ENCODE data around the gene USP7. TPM values are rescaled to one million over a fixed set of nuclear protein-coding genes. Genes with fewer than 3 reads are reported as not detected.
"Not testable (repeated sequence)": the region's sequence is repeated elsewhere in the genome, so short reads cannot be mapped to it uniquely, and the experiment has no call there.

The USP7 gene
- total and polyA plus RNA-seq, 3 experiments from 2014 or later = 12.6 to 192 (median 189) TPM

DNA sequence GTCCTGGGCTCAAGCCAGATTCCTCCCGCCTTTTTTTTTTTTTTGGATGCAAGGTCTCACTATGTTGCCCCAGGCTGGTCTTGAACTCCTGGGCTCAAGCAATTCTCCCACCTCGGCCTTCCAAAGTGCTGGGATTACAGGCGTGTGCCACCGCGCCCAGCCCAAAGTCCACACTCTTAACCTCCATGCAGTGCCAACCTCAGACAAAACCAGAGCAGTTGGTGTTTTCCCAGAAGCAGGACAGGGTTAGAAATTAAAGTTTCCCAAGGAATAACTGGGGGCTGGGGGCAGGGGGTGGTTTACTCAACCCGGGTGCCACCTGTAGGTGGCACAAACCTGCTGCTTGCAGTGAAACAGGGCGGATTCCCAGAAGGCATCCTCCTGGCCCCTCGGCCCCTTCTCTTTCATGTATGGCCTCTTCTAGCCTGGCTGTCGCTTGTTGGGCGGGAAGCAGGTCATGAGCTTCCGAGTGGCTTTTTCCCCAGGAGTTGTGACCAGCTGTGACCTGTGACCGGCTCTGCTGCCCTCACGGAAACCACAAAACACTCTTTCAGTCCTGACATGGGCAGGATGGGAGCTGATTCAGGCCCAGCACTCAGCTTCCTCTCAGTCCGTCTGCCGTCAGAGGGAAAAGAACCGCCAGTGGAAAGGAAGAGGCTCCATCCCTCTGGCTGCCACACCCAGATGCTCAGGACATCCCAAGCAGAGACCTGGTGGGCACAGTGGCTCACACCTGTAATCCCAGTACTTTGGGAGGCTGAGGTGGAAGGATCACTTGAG is 25.6 kb upstream of the USP7 start:
- CTCF ChIA-PET = interaction anchor here (1.1 to 1.6 kb wide), 2 partner anchors 14 to 19 kb away, joined by 3 to 6 read pairs; no protein-coding TSS in a partner anchor
- no peaks in the 10 kb centered on the region for H3K4me1 Mint-ChIP-seq
- H3K36me3 ChIP-seq (ENCODE audit: insufficient read depth, low read length) = no peaks in the 10 kb centered on the region
- no peaks in the 10 kb centered on the region for H3K9me3 Mint-ChIP-seq
- POLR2A ChIA-PET = no interaction called here
- H3K9me3 ChIP-seq (ENCODE audit: low read length) = no peaks in the 10 kb centered on the region
- H3K27me3 ChIP-seq (ENCODE audit: insufficient read depth, low read length, poor library complexity, severe bottlenecking) = no peaks in the 10 kb centered on the region
- DNase-seq = no peak
- no peaks in the 10 kb centered on the region for H3K36me3 Mint-ChIP-seq
- peaks cover 0 to 2% of the 10 kb centered on the region in 2 donors for H3K27me3 Mint-ChIP-seq
- H3K4me3 Mint-ChIP-seq = no peak overlapping the region
- H3K4me1 ChIP-seq (ENCODE audit: insufficient read depth, low read length) = no peaks in the 10 kb centered on the region
- no peak overlapping the region for H3K27ac ChIP-seq (ENCODE audit: low read depth, low read length)
- no peak overlapping the region for H3K4me3 ChIP-seq (ENCODE audit: low read length)
- no peak overlapping the region for H3K27ac Mint-ChIP-seq

DNA sequence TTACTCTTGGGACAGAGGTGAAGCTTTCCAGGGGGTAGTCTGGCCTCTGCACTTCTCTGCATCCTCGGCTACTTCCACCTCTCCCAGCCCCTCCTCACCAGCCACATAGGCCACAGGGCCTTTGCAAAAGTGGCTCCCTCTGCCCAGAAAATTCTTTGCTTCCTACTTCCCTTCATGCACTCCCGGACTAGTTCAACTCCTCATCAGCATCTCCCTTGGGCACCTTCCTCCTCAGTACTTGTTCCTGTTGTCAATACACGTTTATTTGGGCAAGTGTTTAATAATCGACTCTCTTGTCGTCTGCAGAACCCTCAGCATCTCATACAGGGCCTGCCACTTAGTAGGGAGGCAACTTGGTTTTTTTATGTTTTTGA is 23.1 kb upstream of the USP7 start:
- Histone ChIP-seq H3K36me3 (ENCODE audit: insufficient read depth, low read length) (no peaks in the 10 kb centered on the region), H3K4me3 (ENCODE audit: low read length) (no peak overlapping the region), H3K27me3 (ENCODE audit: insufficient read depth, low read length, poor library complexity, severe bottlenecking) (no peaks in the 10 kb centered on the region), H3K4me1 (ENCODE audit: insufficient read depth, low read length) (no peaks in the 10 kb centered on the region), H3K27ac (ENCODE audit: low read depth, low read length) (no peak overlapping the region), H3K9me3 (ENCODE audit: low read length) (no peaks in the 10 kb centered on the region)
- no peak for DNase-seq
- Mint-ChIP-seq H3K9me3 (no peaks in the 10 kb centered on the region), H3K27ac (no peak overlapping the region), H3K4me3 (no peak overlapping the region), H3K27me3 (peaks cover 0 to 2% of the 10 kb centered on the region in 2 donors), H3K4me1 (no peaks in the 10 kb centered on the region), H3K36me3 (no peaks in the 10 kb centered on the region)
- ChIA-PET CTCF (no interaction called here), POLR2A (no interaction called here)

DNA sequence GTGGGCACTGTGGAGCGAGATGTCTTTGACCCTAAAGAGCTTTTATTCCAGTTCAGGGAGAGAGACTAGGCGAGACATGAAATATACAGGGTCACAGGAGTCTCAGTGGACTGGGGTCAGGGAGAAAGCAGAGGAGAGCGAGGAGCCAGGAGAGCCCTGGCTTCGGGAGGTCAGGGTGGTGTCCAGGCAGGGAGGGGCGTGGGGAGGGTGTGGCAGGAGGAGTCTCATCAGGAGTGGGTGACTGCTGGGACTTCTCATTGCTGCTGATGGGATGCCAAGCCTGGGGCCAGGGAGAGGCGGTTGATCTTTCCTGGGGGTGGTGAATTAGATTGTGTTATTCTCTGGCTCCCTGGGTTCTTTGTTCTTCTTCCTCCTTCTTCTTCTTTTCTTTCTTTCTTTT is 22.4 kb upstream of the USP7 start:
- H3K4me1 Mint-ChIP-seq = no peaks in the 10 kb centered on the region
- H3K9me3 ChIP-seq (ENCODE audit: low read length) = no peaks in the 10 kb centered on the region
- CTCF ChIA-PET = no interaction called here

DNA sequence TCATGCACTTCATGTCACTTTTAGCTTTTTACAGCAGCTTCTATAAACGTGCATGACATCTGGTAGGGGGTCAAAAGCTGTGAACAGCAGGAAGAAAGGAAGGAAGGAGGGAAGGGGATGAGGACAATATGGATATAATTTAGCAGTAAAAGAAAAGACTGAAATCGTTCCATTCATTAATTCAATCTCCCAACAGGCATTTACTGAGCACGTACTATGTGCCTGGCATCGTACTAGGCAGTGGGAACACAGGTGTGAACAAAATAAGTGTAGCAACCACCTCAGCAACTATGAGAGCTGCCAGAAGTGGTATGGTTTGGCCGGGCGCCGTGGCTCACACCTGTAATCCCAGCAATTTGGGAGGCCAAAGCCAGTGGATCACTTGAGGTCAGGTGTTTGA is 19.1 kb upstream of the USP7 start:
- H3K4me1 Mint-ChIP-seq = no peaks in the 10 kb centered on the region
- no peaks in the 10 kb centered on the region for H3K36me3 ChIP-seq (ENCODE audit: insufficient read depth, low read length)
- no peak overlapping the region for H3K4me3 ChIP-seq (ENCODE audit: low read length)
- no peak overlapping the region for H3K27ac ChIP-seq (ENCODE audit: low read depth, low read length)
- H3K9me3 ChIP-seq (ENCODE audit: low read length) = no peaks in the 10 kb centered on the region
- H3K9me3 Mint-ChIP-seq = no peaks in the 10 kb centered on the region
- no peak overlapping the region for H3K4me3 Mint-ChIP-seq
- H3K36me3 Mint-ChIP-seq = no peaks in the 10 kb centered on the region
- H3K27ac Mint-ChIP-seq = no peak overlapping the region
- ChIA-PET CTCF (no interaction called here), POLR2A (no interaction called here)
- H3K27me3 Mint-ChIP-seq = peaks cover 2 to 6% of the 10 kb centered on the region in 2 donors
- H3K27me3 ChIP-seq (ENCODE audit: insufficient read depth, low read length, poor library complexity, severe bottlenecking) = no peaks in the 10 kb centered on the region
- H3K4me1 ChIP-seq (ENCODE audit: insufficient read depth, low read length) = no peaks in the 10 kb centered on the region
- DNase-seq = no peak

More for the DNA sequence above, 22.4 kb upstream of the USP7 start:
- Mint-ChIP-seq H3K27ac (no peak overlapping the region), H3K27me3 (peaks cover 0 to 2% of the 10 kb centered on the region in 2 donors), H3K36me3 (no peaks in the 10 kb centered on the region), H3K4me3 (no peak overlapping the region), H3K9me3 (no peaks in the 10 kb centered on the region)
- Histone ChIP-seq H3K27me3 (ENCODE audit: insufficient read depth, low read length, poor library complexity, severe bottlenecking) (no peaks in the 10 kb centered on the region), H3K4me1 (ENCODE audit: insufficient read depth, low read length) (no peaks in the 10 kb centered on the region), H3K27ac (ENCODE audit: low read depth, low read length) (no peak overlapping the region), H3K4me3 (ENCODE audit: low read length) (no peak overlapping the region), H3K36me3 (ENCODE audit: insufficient read depth, low read length) (no peaks in the 10 kb centered on the region)
- no peak for DNase-seq
- POLR2A ChIA-PET = no interaction called here

- DNase-seq; H3K9me3 ChIP-seq (ENCODE audit: low read length); H3K4me1 Mint-ChIP-seq; H3K4me3 Mint-ChIP-seq; CTCF ChIA-PET; H3K4me1 ChIP-seq (ENCODE audit: insufficient read depth, low read length); H3K36me3 ChIP-seq (ENCODE audit: insufficient read depth, low read length); H3K27me3 Mint-ChIP-seq; POLR2A ChIA-PET; H3K4me3 ChIP-seq (ENCODE audit: low read length); H3K27ac ChIP-seq (ENCODE audit: low read depth, low read length); H3K36me3 Mint-ChIP-seq; H3K27ac Mint-ChIP-seq; H3K9me3 Mint-ChIP-seq; H3K27me3 ChIP-seq (ENCODE audit: insufficient read depth, low read length, poor library complexity, severe bottlenecking): not testable (repeated sequence)
Observed at GRCh38 chr16:8981901-8982300, 18.2 kb upstream of the USP7 start.

DNA sequence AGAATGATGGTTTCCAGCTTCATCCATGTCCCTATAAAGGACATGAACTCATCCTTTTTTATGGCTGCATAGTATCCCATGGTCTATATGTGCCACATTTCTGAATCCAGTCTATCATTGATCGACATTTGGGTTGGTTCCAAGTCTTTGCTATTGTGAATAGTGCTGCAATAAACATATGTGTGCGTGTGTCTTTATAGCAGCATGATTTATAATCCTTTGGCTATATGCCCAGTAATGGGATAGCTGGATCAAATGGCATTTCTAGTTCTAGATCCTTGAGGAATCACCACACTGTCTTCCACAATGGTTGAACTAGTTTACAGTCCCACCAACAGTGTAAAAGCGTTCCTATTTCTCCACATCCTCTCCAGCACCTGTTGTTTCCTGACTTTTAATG is 12.5 kb upstream of the USP7 start:
- POLR2A ChIA-PET; H3K36me3 ChIP-seq (ENCODE audit: insufficient read depth, low read length); H3K36me3 Mint-ChIP-seq; H3K9me3 ChIP-seq (ENCODE audit: low read length); H3K4me1 Mint-ChIP-seq; H3K4me3 Mint-ChIP-seq; H3K9me3 Mint-ChIP-seq; DNase-seq; H3K4me1 ChIP-seq (ENCODE audit: insufficient read depth, low read length); H3K27ac Mint-ChIP-seq; H3K4me3 ChIP-seq (ENCODE audit: low read length); H3K27ac ChIP-seq (ENCODE audit: low read depth, low read length); H3K27me3 ChIP-seq (ENCODE audit: insufficient read depth, low read length, poor library complexity, severe bottlenecking): not testable (repeated sequence)
- H3K27me3 Mint-ChIP-seq = peaks cover 4 to 22% of the 10 kb centered on the region in 2 donors
- CTCF ChIA-PET = interaction anchor here (2.0 kb wide), 1 partner anchor 32 kb away, joined by 7 read pairs; no protein-coding TSS in a partner anchor

DNA sequence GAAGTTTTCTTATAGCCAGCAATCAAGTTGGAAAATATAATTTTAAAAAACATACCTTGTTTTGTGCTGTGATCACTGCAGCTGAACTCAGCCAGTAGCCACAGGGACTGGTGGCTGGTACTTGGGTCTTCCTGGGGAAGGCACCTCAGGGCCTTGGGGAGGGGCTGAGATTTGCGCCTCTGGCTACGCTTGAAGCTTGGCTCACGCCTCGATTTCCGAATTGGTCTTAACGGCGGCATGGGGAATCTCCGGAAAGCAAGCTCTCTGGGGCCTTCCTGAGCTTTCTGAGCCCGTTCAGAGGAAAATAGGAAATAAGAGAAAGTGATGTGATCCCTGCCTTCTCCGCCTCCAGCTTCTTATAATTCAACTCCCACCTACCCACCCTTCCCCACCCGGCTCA is 11.3 kb upstream of the USP7 start:
- no peaks in the 10 kb centered on the region for H3K36me3 ChIP-seq (ENCODE audit: insufficient read depth, low read length)
- no peak overlapping the region for H3K4me3 ChIP-seq (ENCODE audit: low read length)
- Mint-ChIP-seq H3K4me3 (no peak overlapping the region), H3K36me3 (no peaks in the 10 kb centered on the region), H3K4me1 (no peaks in the 10 kb centered on the region), H3K27me3 (peaks cover 4 to 21% of the 10 kb centered on the region in 2 donors), H3K27ac (no peak overlapping the region), H3K9me3 (no peaks in the 10 kb centered on the region)
- H3K27ac ChIP-seq (ENCODE audit: low read depth, low read length) = no peak overlapping the region
- POLR2A ChIA-PET = no interaction called here
- CTCF ChIA-PET = interaction anchor here (1.4 to 2.0 kb wide), 2 partner anchors 15 to 34 kb away, joined by 3 to 7 read pairs; no protein-coding TSS in a partner anchor
- H3K27me3 ChIP-seq (ENCODE audit: insufficient read depth, low read length, poor library complexity, severe bottlenecking) = no peaks in the 10 kb centered on the region
- no peaks in the 10 kb centered on the region for H3K9me3 ChIP-seq (ENCODE audit: low read length)
- DNase-seq = no peak
- no peaks in the 10 kb centered on the region for H3K4me1 ChIP-seq (ENCODE audit: insufficient read depth, low read length)

- Mint-ChIP-seq H3K36me3 (no peaks in the 10 kb centered on the region), H3K27me3 (peaks cover 8 to 15% of the 10 kb centered on the region in 2 donors), H3K9me3 (no peaks in the 10 kb centered on the region), H3K4me3 (no peak overlapping the region), H3K27ac (no peak overlapping the region), H3K4me1 (no peaks in the 10 kb centered on the region)
- Histone ChIP-seq H3K9me3 (ENCODE audit: low read length) (no peaks in the 10 kb centered on the region), H3K27ac (ENCODE audit: low read depth, low read length) (no peak overlapping the region), H3K4me3 (ENCODE audit: low read length) (no peak overlapping the region), H3K4me1 (ENCODE audit: insufficient read depth, low read length) (no peaks in the 10 kb centered on the region), H3K36me3 (ENCODE audit: insufficient read depth, low read length) (no peaks in the 10 kb centered on the region), H3K27me3 (ENCODE audit: insufficient read depth, low read length, poor library complexity, severe bottlenecking) (no peaks in the 10 kb centered on the region)
- CTCF ChIA-PET = no interaction called here
- POLR2A ChIA-PET = no interaction called here
- no peak for DNase-seq
Observed at GRCh38 chr16:8972843-8973586, 9.3 kb upstream of the USP7 start.

Measured in CD8-positive, alpha-beta memory T cell (primary cell).